ENCODE data around the gene TRA2A. TPM values are rescaled to one million over a fixed set of nuclear protein-coding genes. Genes with fewer than 3 reads are reported as not detected.

Gene TRA2A
- total and polyA plus RNA-seq, 9 of the 15 experiments (the other 6 are each of a cell fraction or from before 2014, with no cell fraction given), result 22.7 to 210 (median 73.9) TPM

GRCh38 chr7:23470330-23471105 lies 61.3 kb downstream of the TRA2A start, which contains the start of gene IGF2BP3 (continued):
- TF ChIP-seq REST (IDR thresholded peaks at IDR 0.05; ENCODE audit: borderline replicate concordance) (peak; percentile 48; the same call in 1 of the 2 replicates), REST (CRISPR knock-in tag; IDR thresholded peaks at IDR 0.05; ENCODE audit: low read depth) (no peak), ZNF277 (CRISPR knock-in tag; IDR thresholded peaks at IDR 0.05; ENCODE audit: borderline replicate concordance) (no peak), TFAP4 (CRISPR knock-in tag; IDR thresholded peaks at IDR 0.05; ENCODE audit: borderline replicate concordance) (peak; percentile 71; the same call in 1 of the 2 replicates), NCOA1 (IDR thresholded peaks at IDR 0.05; ENCODE audit: low read depth) (peak; percentile 80; the same call in 1 of the 2 replicates), ZHX1 (conservative IDR thresholded peaks at IDR 0.05; ENCODE audit: low read length) (no peak), ZBTB26 (CRISPR knock-in tag; IDR thresholded peaks at IDR 0.05) (no peak), ZKSCAN8 (CRISPR knock-in tag; IDR thresholded peaks at IDR 0.05) (no peak), XRCC4 (IDR thresholded peaks at IDR 0.05; ENCODE audit: extremely low read depth, insufficient read depth, insufficient read length) (no peak)

Data from K562 (cell line).